ENCODE measurements around the gene PROM2. TPM values are rescaled to one million over a fixed set of nuclear protein-coding genes. Genes with fewer than 3 reads are reported as not detected.

PROM2 gene
- total RNA-seq, 1 donor from 2014 or later, result 0.59 TPM

DNA sequence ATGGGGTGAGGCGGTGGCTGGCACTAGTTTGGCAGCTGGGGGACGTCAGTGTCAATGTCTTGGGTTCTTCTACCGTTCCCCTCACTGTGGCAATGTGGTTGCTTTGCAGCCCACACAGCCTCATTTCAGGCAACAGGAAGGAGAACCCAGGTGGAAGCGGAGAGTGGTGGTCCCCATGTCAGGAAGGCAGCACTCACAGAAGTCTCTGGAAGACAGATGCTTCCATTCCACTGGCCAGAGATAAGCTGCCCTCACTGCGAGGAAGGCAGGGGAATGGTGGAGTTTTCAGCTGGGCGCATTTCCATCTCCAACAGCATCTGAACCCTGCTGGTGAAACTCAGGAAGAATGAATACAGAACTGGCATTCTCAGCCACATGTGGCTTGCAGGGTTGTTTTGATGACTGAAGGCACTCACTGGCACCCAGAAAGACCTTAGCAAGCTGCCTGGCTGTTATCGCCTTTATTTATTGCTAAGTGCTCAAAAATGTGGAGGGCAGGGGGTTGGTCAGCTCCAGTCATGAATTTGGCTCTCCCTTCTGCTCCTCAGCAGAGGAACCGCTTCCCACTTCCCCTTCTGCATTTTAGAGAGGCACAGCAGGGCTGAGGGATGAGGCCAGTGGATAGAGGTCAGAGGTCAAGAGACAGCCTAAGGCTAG, 42.3 kb downstream of the PROM2 start:
- no peaks in the 10 kb centered on the region for H3K27me3 Mint-ChIP-seq (ENCODE audit: low read depth)
- H3K36me3 Mint-ChIP-seq (ENCODE audit: low read depth), result no peaks in the 10 kb centered on the region
- no peak for DNase-seq (ENCODE audit: low spot score)
- no peaks in the 10 kb centered on the region for H3K9me3 Mint-ChIP-seq
- intact Hi-C loops (cut with micrococcal nuclease), result no loop called here
- no peak overlapping the region for H3K4me3 Mint-ChIP-seq (ENCODE audit: low read depth)
- no peak overlapping the region for H3K27ac Mint-ChIP-seq
- no peaks in the 10 kb centered on the region for H3K4me1 Mint-ChIP-seq (ENCODE audit: low read depth)

DNA sequence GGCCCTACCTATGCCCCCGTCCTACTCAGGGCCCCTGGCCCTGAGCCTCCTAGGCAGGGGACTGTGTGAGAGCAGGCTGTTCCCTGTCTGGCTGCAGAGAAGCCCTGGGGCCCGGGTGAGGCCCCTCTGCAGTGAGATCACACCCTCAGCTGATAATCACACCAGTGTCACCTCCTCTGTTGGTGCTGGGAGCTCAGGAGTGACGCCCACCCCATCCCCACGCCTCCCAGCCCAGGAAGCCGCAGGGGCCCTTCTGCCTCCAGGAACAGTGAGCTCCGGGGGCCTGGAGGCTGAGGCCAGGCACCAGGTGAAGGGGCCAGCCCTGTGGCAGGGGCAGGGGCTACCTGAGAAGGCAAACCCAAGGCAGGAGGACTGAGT, 42.9 kb downstream of the PROM2 start:
- no peak overlapping the region for H3K27ac Mint-ChIP-seq
- H3K9me3 Mint-ChIP-seq, result no peaks in the 10 kb centered on the region
- H3K36me3 Mint-ChIP-seq (ENCODE audit: low read depth), result no peaks in the 10 kb centered on the region
- H3K4me3 Mint-ChIP-seq (ENCODE audit: low read depth), result no peak overlapping the region
- no peaks in the 10 kb centered on the region for H3K4me1 Mint-ChIP-seq (ENCODE audit: low read depth)
- DNase-seq (ENCODE audit: low spot score), result no peak
- intact Hi-C loops (cut with micrococcal nuclease), result no loop called here
- H3K27me3 Mint-ChIP-seq (ENCODE audit: low read depth), result no peaks in the 10 kb centered on the region

DNA sequence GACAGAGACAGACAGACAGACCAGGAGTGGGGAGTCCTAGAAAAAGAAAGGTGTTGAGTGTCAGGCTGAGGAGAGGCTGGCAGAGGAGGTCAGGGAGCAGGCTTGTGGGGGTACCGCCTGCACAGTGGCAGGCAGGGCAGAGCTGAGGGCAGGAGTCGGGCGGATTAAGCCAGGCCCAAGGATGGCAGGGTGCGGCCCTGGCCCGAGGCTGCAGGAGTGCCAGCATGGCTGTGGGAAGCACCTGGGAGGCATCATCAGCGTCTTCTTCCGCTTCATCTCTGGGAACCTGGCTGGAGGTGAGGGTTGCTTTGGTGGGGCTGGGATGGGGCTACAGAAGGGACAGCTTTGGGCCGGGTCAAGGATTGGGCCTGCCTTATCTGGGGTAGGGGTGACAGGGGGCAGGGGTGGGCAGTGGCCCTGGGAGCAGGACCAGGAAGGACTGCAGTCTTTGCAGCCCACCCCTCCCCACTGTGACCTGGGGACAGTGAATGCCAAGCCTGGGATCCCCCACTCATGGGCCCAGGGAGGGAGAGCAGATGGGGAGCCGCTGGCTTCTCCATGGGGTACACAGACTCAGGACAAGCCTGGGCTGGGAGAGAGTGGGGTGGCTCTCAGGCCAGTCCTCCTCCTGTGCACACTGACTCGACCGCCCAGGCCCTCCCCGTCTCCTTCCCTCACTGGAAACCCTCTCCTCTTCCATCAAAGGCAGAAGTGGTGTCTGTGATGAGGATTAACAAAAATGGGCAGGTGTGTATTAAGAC, 43.6 kb downstream of the PROM2 start:
- no peaks in the 10 kb centered on the region for H3K27me3 Mint-ChIP-seq (ENCODE audit: low read depth)
- no peaks in the 10 kb centered on the region for H3K9me3 Mint-ChIP-seq
- no peak overlapping the region for H3K27ac Mint-ChIP-seq
- no peak for DNase-seq (ENCODE audit: low spot score)
- no peaks in the 10 kb centered on the region for H3K36me3 Mint-ChIP-seq (ENCODE audit: low read depth)
- intact Hi-C loops (cut with micrococcal nuclease), result no loop called here
- no peak overlapping the region for H3K4me3 Mint-ChIP-seq (ENCODE audit: low read depth)
- H3K4me1 Mint-ChIP-seq (ENCODE audit: low read depth), result no peaks in the 10 kb centered on the region

DNA sequence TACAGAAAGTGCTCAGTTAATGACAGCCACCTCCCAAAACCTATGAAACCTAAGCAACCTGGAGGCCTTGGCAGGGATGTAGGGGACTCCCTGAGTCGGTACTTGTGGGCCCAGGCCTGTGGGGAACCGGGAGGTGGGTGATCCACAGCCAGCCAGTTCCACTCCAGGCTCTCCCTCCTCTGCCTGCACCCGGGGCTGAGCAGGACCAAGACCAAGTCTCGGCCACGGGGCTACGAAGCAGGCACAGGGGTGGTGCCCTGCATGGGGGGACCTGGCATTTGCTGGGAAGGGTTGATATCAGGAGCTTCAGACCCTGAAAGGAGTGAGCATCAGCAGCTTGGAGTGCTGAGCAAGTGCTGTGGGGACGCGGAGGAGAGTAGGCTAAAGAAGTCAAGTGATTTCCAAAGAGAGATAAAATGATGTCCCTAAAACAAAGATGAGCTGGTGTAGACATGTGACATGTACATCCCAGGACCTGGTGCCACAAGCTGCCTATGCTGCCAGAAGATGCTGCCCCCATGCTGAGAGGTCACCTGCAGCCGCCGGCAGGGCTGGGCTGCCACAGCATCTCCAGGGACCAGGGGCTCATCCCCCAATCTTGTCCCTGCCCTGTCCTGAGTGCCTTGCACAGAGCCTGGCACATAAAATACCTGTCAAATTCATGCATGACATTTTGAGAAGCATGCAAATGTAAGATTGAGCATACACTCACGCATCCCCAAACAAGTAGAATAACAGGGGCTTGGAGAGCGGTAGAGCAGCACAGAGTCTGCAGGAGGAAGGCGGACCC, 44.4 kb downstream of the PROM2 start:
- no peak overlapping the region for H3K4me3 Mint-ChIP-seq (ENCODE audit: low read depth)
- H3K27ac Mint-ChIP-seq, result no peak overlapping the region
- no peak for DNase-seq (ENCODE audit: low spot score)
- intact Hi-C loops (cut with micrococcal nuclease), result no loop called here
- no peaks in the 10 kb centered on the region for H3K4me1 Mint-ChIP-seq (ENCODE audit: low read depth)
- H3K27me3 Mint-ChIP-seq (ENCODE audit: low read depth), result no peaks in the 10 kb centered on the region
- no peaks in the 10 kb centered on the region for H3K9me3 Mint-ChIP-seq
- no peaks in the 10 kb centered on the region for H3K36me3 Mint-ChIP-seq (ENCODE audit: low read depth)

DNA sequence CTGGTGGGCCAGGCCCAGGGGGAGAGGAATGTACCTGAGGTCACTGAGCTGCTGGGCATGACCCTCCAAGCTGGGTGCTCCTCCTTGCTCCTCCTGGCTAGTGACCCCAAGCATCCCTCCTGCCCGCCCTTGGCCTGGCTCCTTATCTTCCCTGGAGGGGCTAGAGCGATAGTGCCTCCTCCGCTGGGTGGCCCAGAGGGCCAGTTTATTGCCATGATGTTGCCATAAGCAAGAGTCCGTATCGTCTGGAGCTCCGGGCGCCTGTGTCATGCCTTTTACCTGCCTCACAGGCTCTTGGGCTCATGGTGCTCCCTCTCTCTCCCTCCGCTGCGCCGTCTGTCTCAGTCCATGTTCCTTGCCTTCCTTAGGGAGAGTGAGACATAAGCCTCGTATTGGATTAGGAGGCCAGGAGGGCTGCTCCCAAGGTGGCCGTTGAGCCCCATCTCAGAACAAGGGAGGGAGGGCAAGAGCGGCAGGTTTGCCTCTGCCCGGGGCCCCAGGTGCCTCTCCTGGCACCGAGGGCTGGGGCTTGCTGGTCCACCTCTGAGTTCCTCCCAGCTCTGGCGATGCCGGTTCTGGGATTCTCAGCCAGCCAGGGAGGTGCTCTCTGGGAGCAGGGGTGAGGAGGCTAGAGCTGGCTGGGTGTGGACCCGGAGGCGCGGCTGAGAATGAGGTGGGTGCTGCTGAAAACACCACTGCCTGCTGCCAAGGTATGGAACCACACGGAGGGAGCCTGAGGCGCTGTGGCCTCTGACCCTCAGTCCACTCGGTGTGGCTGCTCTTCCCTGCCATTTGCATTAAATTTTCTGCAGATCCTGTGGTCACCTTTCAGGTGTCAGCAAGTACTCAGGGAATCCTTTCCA, 45.5 kb downstream of the PROM2 start:
- H3K4me1 Mint-ChIP-seq (ENCODE audit: low read depth), result no peaks in the 10 kb centered on the region
- no peak overlapping the region for H3K4me3 Mint-ChIP-seq (ENCODE audit: low read depth)
- no peaks in the 10 kb centered on the region for H3K27me3 Mint-ChIP-seq (ENCODE audit: low read depth)
- no peaks in the 10 kb centered on the region for H3K9me3 Mint-ChIP-seq
- intact Hi-C loops (cut with micrococcal nuclease), result no loop called here
- no peak for DNase-seq (ENCODE audit: low spot score)
- H3K27ac Mint-ChIP-seq, result no peak overlapping the region
- no peaks in the 10 kb centered on the region for H3K36me3 Mint-ChIP-seq (ENCODE audit: low read depth)

DNA sequence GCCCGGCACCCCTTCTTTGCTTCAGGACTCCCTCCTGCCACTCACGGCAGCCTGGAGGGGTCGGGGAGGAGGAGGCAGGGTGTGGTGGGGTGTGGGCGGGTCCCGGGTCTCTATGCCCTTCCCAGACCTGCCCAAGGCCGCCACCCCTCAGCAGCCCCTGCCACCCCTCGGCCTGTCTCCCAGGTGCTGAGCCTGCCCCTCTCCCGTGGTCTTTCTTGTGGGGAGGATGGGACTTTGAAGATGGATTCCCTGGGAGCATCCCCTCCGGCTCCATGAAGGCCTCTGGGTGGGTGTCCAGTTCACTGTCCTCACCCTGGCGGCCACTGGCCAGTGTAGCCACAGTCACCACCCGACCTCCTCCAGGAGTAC, 46.1 kb downstream of the PROM2 start:
- Mint-ChIP-seq H3K27me3 (ENCODE audit: low read depth) (no peaks in the 10 kb centered on the region), H3K4me3 (ENCODE audit: low read depth) (no peak overlapping the region), H3K27ac (no peak overlapping the region), H3K36me3 (ENCODE audit: low read depth) (no peaks in the 10 kb centered on the region), H3K9me3 (no peaks in the 10 kb centered on the region), H3K4me1 (ENCODE audit: low read depth) (no peaks in the 10 kb centered on the region)
- DNase-seq (ENCODE audit: low spot score), result no peak
- intact Hi-C loops (cut with micrococcal nuclease), result no loop called here

DNA sequence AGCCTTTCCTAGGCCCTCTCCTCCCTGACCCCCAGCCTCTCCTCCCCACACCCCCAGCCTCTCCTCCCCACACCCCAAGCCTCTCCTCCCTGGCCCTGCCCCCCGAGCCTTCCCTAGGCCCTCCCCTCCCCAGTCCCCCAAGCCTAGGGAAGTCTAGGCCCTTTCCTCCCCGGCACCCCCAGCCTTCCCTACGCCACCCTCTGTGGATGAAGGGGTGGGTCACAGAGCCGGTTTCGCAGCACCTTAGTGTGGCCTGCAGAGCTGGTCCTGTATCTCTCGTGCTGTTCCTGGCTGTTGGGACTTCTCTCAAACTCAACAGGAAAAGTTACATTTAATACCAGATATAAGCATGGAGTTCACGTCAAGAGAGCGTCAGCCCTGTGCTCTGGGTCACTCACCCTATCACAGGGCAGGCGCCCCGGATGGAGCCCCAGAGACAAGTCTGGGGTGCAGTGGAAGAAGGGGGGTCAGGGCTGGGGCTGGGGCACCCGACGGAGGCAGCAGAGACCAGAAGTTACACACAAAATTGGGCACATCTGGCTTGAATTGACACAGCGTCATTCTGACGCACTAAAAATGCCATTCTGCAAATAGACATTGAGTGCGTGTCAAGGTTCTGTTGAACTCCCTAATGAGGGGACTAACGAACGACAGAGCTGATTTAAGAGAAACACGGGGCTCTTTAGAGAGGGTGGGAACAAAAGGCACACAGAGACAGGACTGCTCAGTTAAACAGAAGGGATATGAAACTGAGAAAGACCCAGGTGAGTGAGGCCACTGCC, 46.9 kb downstream of the PROM2 start:
- H3K4me1 Mint-ChIP-seq (ENCODE audit: low read depth), result no peaks in the 10 kb centered on the region
- intact Hi-C loops (cut with micrococcal nuclease), result no loop called here
- H3K27me3 Mint-ChIP-seq (ENCODE audit: low read depth), result no peaks in the 10 kb centered on the region
- H3K4me3 Mint-ChIP-seq (ENCODE audit: low read depth), result no peak overlapping the region
- no peak for DNase-seq (ENCODE audit: low spot score)
- H3K36me3 Mint-ChIP-seq (ENCODE audit: low read depth), result no peaks in the 10 kb centered on the region
- no peak overlapping the region for H3K27ac Mint-ChIP-seq
- no peaks in the 10 kb centered on the region for H3K9me3 Mint-ChIP-seq

DNA sequence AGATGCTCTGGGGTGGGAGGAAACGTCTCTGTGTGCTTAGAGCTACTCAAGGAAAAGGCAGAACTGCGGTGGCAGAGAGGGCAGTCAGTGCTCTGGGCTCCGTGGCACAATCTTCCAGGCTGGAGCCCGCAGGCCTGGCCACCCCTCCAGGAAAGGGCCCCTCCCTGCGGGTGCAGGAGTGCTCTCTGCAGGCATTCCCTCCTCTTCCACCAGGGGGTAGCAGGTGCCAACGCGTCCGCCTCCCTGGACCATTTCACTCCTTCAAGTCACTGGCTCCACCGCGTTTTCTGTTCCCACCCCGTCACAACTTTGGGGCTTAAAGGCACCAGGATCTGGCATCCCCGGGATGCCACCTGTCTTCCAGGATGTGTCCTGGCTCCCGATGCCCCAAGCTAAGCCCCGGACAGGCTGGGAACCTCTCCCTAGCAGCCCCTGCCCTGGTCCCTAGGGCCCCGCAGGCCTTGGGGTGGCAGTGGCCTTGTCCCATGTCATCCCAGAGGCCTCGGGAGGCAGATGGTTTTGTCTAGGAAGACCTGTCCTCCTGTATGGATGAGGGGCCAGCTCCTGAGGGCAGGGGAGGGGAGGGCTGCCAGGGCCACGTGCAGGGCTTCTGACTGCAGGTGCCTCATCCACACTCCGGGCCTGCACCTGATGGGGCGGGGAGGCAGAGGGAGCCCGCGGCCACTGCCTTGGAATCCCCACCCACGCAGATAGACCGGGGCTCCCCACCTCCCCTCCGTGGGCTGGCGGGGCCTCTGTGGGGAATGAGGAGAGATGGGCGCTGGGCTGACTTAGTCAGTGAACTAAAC, 49.3 kb downstream of the PROM2 start:
- no peaks in the 10 kb centered on the region for H3K36me3 Mint-ChIP-seq (ENCODE audit: low read depth)
- intact Hi-C loops (cut with micrococcal nuclease), result no loop called here
- H3K27ac Mint-ChIP-seq, result no peak overlapping the region
- H3K9me3 Mint-ChIP-seq, result no peaks in the 10 kb centered on the region
- no peak overlapping the region for H3K4me3 Mint-ChIP-seq (ENCODE audit: low read depth)
- H3K27me3 Mint-ChIP-seq (ENCODE audit: low read depth), result no peaks in the 10 kb centered on the region
- no peaks in the 10 kb centered on the region for H3K4me1 Mint-ChIP-seq (ENCODE audit: low read depth)
- no peak for DNase-seq (ENCODE audit: low spot score)

DNA sequence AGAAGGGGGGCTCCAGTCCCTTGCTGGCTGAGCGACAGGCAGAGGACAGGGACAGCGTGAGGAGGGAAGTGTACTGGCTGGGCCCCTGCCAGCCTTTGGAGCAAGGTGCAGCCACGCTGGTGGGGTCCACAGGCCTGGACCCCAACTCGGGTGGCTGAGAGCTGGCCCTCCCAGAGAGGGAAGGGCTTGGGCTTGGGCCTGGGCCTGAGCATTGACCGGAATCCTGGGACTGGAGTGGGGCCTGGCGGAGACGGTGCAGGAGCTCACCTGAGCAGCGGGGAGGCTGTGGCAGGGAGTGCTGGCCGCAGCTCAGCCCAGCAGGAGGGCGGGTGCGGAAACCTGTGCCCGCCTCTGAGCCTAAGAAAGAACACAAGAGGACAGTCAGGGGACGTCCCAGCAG, 50.8 kb downstream of the PROM2 start:
- Mint-ChIP-seq H3K9me3 (no peaks in the 10 kb centered on the region), H3K36me3 (ENCODE audit: low read depth) (no peaks in the 10 kb centered on the region), H3K27ac (no peak overlapping the region), H3K4me3 (ENCODE audit: low read depth) (no peak overlapping the region), H3K27me3 (ENCODE audit: low read depth) (no peaks in the 10 kb centered on the region), H3K4me1 (ENCODE audit: low read depth) (no peaks in the 10 kb centered on the region)
- DNase-seq (ENCODE audit: low spot score), result no peak
- intact Hi-C loops (cut with micrococcal nuclease), result no loop called here

DNA sequence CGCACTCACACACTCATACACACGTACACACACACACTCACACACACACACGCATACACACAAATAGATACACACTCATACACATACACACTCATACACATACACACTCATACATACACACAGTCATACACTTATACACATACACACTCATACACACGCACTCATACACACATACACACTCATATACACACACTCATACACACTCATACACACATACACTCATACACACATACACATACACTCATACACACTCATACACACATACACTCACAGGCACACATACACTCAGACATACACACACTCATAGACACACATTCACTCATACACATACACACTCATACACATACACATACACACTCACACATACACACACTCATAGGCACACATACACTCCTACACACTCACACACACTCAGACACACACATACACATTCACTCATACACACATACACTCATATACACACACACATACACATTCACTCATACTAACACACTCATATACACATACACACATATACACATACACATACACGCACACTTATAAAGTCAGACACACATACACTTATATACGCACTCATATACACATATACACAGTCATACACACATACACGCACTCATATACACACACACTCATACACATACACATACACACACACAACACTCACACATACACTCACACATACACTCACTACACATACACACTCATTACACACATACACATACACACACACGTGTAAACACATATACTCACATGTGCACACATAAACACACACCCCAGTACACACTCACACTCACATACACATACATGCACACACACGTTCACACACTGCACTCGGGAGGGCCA, 51.6 kb downstream of the PROM2 start:
- Mint-ChIP-seq H3K36me3 (ENCODE audit: low read depth) (no peaks in the 10 kb centered on the region), H3K27me3 (ENCODE audit: low read depth) (no peaks in the 10 kb centered on the region), H3K4me1 (ENCODE audit: low read depth) (no peaks in the 10 kb centered on the region), H3K27ac (no peak overlapping the region), H3K9me3 (no peaks in the 10 kb centered on the region), H3K4me3 (ENCODE audit: low read depth) (no peak overlapping the region)
- DNase-seq (ENCODE audit: low spot score), result no peak
- intact Hi-C loops (cut with micrococcal nuclease), result no loop called here

Measured in activated T-helper 2 cell treated with anti-CD3 and anti-CD28 coated beads, Interferon-gamma antibody, Interleukin-2, Interleukin-4, amounts not matched to agents 10 μg/mL and 5 μg/mL and 100 μg/mL, durations not matched to agents 14 hours and 24 hours and 36 hours (primary cell).